H1 (cell line): ENCODE data around the gene ASCC3. TPM values are rescaled to one million over a fixed set of nuclear protein-coding genes. Genes with fewer than 3 reads are reported as not detected.

Experiments used
- CTCF ChIA-PET: fragments of 300-600 bp; sonication (Branson Sonifier 250); formaldehyde crosslinking; loops from one replicate; lab custom pipeline; 2021; ENCODE audit not compliant: partially characterized antibody; lab: Charles Lee
- POLR2A ChIA-PET: fragments of 300-600 bp; sonication (Branson Sonifier 250); formaldehyde crosslinking; loops from one replicate; lab custom pipeline; 2021; ENCODE audit warnings: inconsistent platforms; ENCODE audit not compliant: partially characterized antibody; lab: Charles Lee
- DNase-seq, 2 experiments: peaks; one replicate each; pipeline versions ENCODE4 v3.0.0 to v3.0.0-alpha.2; 2010 to 2022; ENCODE audit warnings: low spot score in 2 of 2, low read depth in 1 of 2, mixed read lengths in 1 of 2
- FAIRE-seq: peaks from 2 replicates; lab custom pipeline; 2011; peaks lifted over from hg19 to GRCh38; lab: Jason Lieb, UNC
- H2AFZ ChIP-seq: 2 replicates; pipeline ENCODE4 v1.8.1; 2012; ENCODE audit warnings: low read length, inconsistent platforms
- H2AK5ac ChIP-seq: 2 replicates; pipeline ENCODE4 v1.6.1; 2013; ENCODE audit warnings: low read depth, low read length
- H2BK120ac ChIP-seq: replicated peaks from 2 replicates; pipeline ENCODE3; 2013; ENCODE audit warnings: low read depth, low read length, inconsistent platforms
- H2BK12ac ChIP-seq: 2 replicates; pipeline ENCODE4 v1.6.1; 2013; ENCODE audit warnings: low read depth, low read length
- H2BK15ac ChIP-seq: 2 replicates; pipeline ENCODE4 v1.6.1; 2013; ENCODE audit warnings: low read length
- H2BK20ac ChIP-seq: 2 replicates; pipeline ENCODE4 v1.6.1; 2013; ENCODE audit warnings: low read length
- H2BK5ac ChIP-seq: 2 replicates; pipeline ENCODE4 v1.6.1; 2013; ENCODE audit warnings: low read depth, low read length
- H3K14ac ChIP-seq: 2 replicates; pipeline ENCODE4 v1.6.1; 2013; ENCODE audit warnings: inconsistent platforms; ENCODE audit not compliant: insufficient read length
- H3K18ac ChIP-seq: 2 replicates; pipeline ENCODE4 v1.6.1; 2013; ENCODE audit warnings: low read length; ENCODE audit errors: extremely low read depth
- H3K23ac ChIP-seq: 2 replicates; pipeline ENCODE4 v1.6.1; 2013; ENCODE audit warnings: inconsistent platforms; ENCODE audit not compliant: insufficient read length
- H3K23me2 ChIP-seq: 2 replicates; pipeline ENCODE4 v1.6.1; 2013; ENCODE audit warnings: low read depth, low read length
- H3K27ac ChIP-seq: 2 replicates; pipeline ENCODE4 v1.6.1; 2011; ENCODE audit warnings: low read depth, low read length, inconsistent platforms
- H3K27me3 ChIP-seq, 4 experiments: replicated peaks in 1 of 4; 1 replicate in 1 of 4; 2 replicates in 3 of 4; pipeline versions ENCODE4 v1.6.1 to v1.8.1; 2011 to 2013; ENCODE audit warnings: low read length in 3 of 4, mild to moderate bottlenecking in 3 of 4, inconsistent platforms in 2 of 4, mixed read lengths in 2 of 4, moderate library complexity in 1 of 4; ENCODE audit not compliant: control insufficient read depth in 3 of 4, insufficient read depth in 3 of 4; ENCODE audit errors: extremely low read depth in 1 of 4
- H3K36me3 ChIP-seq, 4 experiments: 2 replicates each; pipeline versions ENCODE4 v1.6.1 to v1.8.1; 2011 to 2013; ENCODE audit warnings: mild to moderate bottlenecking in 4 of 4, low read length in 3 of 4, moderate library complexity in 2 of 4, control low read depth in 1 of 4, inconsistent platforms in 1 of 4; ENCODE audit not compliant: insufficient read depth in 4 of 4, control insufficient read depth in 2 of 4
- H3K4ac ChIP-seq: replicated peaks from 2 replicates; pipeline ENCODE3; 2013; ENCODE audit warnings: low read length, low read depth, mixed read lengths, inconsistent platforms; ENCODE audit not compliant: insufficient read length
- H3K4me1 ChIP-seq, 4 experiments: replicated peaks in 1 of 4; 1 replicate in 1 of 4; 2 replicates in 3 of 4; pipeline versions ENCODE4 v1.6.1 to v1.8.1; 2011 to 2013; ENCODE audit warnings: low read length in 3 of 4, inconsistent platforms in 2 of 4, mixed read lengths in 1 of 4; ENCODE audit not compliant: insufficient read depth in 4 of 4, control insufficient read depth in 3 of 4
- H3K4me2 ChIP-seq, 2 experiments: 2 replicates each; pipeline versions ENCODE4 v1.6.1 to v1.8.1; 2011 to 2013; ENCODE audit warnings: low read depth in 2 of 2, low read length in 2 of 2, control low read depth in 1 of 2, inconsistent platforms in 1 of 2, mild to moderate bottlenecking in 1 of 2; ENCODE audit not compliant: insufficient read depth in 1 of 2
- H3K4me3 ChIP-seq, 4 experiments: fragments of 200-600, 300-600 bp in 1 of 4; sonication (generic), shearing (Covaris generic), sonication (Bioruptor Twin) in 1 of 4; 2 replicates each; pipeline versions ENCODE4 v1.5.1 to v1.8.1; 2011 to 2016; ENCODE audit warnings: low read length in 4 of 4, low read depth in 3 of 4, control low read depth in 2 of 4, inconsistent platforms in 2 of 4, mild to moderate bottlenecking in 2 of 4, mixed read lengths in 1 of 4, moderate library complexity in 1 of 4; ENCODE audit not compliant: insufficient read depth in 2 of 4; ENCODE audit errors: extremely low read depth in 1 of 4
- H3K56ac ChIP-seq: replicated peaks from 2 replicates; pipeline ENCODE3; 2013; ENCODE audit warnings: low read depth, mild to moderate bottlenecking, mixed read lengths, low read length, inconsistent platforms; ENCODE audit not compliant: insufficient read length
- H3K79me1 ChIP-seq: 2 replicates; pipeline ENCODE4 v1.6.1; 2013; ENCODE audit warnings: low read depth, low read length, control low read depth
- H3K79me2 ChIP-seq, 2 experiments: 2 replicates each; pipeline versions ENCODE4 v1.6.1 to v1.8.1; 2012 to 2013; ENCODE audit warnings: low read length in 2 of 2, mild to moderate bottlenecking in 2 of 2, inconsistent platforms in 1 of 2; ENCODE audit not compliant: insufficient read depth in 2 of 2, control insufficient read depth in 1 of 2
- H3K9ac ChIP-seq, 4 experiments: replicated peaks in 1 of 4; 1 replicate in 1 of 4; 2 replicates in 3 of 4; pipeline versions ENCODE4 v1.6.1 to v1.8.1; 2011 to 2013; ENCODE audit warnings: low read depth in 3 of 4, low read length in 3 of 4, control low read depth in 2 of 4, mild to moderate bottlenecking in 2 of 4, moderate library complexity in 2 of 4, inconsistent platforms in 1 of 4; ENCODE audit errors: extremely low read depth in 1 of 4
- H3K9me3 ChIP-seq, 2 experiments: 2 replicates each; pipeline versions ENCODE4 v1.6.1 to v1.8.1; 2012 to 2013; ENCODE audit warnings: mild to moderate bottlenecking in 2 of 2, moderate library complexity in 2 of 2, control low read depth in 1 of 2, inconsistent platforms in 1 of 2, low read depth in 1 of 2, low read length in 1 of 2, mixed read lengths in 1 of 2; ENCODE audit not compliant: insufficient read depth in 2 of 2
- H4K20me1 ChIP-seq, 2 experiments: replicated peaks in 1 of 2; 2 replicates each; pipeline versions ENCODE3 to v1.8.1; 2011 to 2013; ENCODE audit warnings: inconsistent platforms in 2 of 2, low read length in 2 of 2, mild to moderate bottlenecking in 1 of 2; ENCODE audit not compliant: insufficient read depth in 2 of 2, control insufficient read depth in 1 of 2
- H4K5ac ChIP-seq: 2 replicates; pipeline ENCODE4 v1.6.1; 2013; ENCODE audit warnings: low read length, low read depth, mixed read lengths, inconsistent platforms; ENCODE audit not compliant: insufficient read length
- H4K8ac ChIP-seq: 2 replicates; pipeline ENCODE4 v1.8.0; 2013; ENCODE audit warnings: mild to moderate bottlenecking, moderate library complexity, low read length, inconsistent platforms; ENCODE audit not compliant: insufficient read depth; ENCODE audit errors: extremely low read depth
- H4K91ac ChIP-seq: replicated peaks from 2 replicates; pipeline ENCODE3; 2013; ENCODE audit warnings: low read length, mixed read lengths, inconsistent platforms; ENCODE audit not compliant: insufficient read length
- ASH2L ChIP-seq: fragments of 200-600, 300-600 bp; sonication (generic); IDR thresholded peaks from one replicate; pipeline ENCODE4 v1.7.1; 2017; ENCODE audit warnings: low read length
- EGR1 ChIP-seq: IDR thresholded peaks from 2 replicates; pipeline ENCODE4 v1.6.1; 2011; ENCODE audit warnings: low read depth, low read length, borderline replicate concordance
- FOSL1 ChIP-seq: IDR thresholded peaks from 2 replicates; pipeline ENCODE4 v1.6.1; 2011; ENCODE audit warnings: mild to moderate bottlenecking, low read depth, low read length, moderate library complexity; ENCODE audit not compliant: insufficient read depth
- GTF2F1 ChIP-seq: IDR thresholded peaks from 2 replicates; pipeline ENCODE4 v1.6.1; 2012; ENCODE audit warnings: low read depth, low read length, improper control_type of control experiment, borderline replicate concordance
- KDM1A ChIP-seq: fragments of 200-600, 300-600 bp; sonication (generic); IDR thresholded peaks from 2 replicates; pipeline ENCODE4 v1.7.1; 2016; ENCODE audit warnings: mild to moderate bottlenecking, low read length, borderline replicate concordance
- KDM5A ChIP-seq: fragments of 200-600 bp; IDR thresholded peaks from 2 replicates; pipeline ENCODE4 v1.7.1; 2012; ENCODE audit warnings: mild to moderate bottlenecking, low read length, inconsistent platforms, mixed read lengths
- MAFK ChIP-seq: IDR thresholded peaks from 2 replicates; pipeline ENCODE4 v1.6.1; 2012; ENCODE audit warnings: low read depth, mild to moderate bottlenecking, improper control_type of control experiment, low read length
- POLR2A ChIP-seq, 2 experiments: IDR thresholded peaks; 1 replicate in 1 of 2; 2 replicates in 1 of 2; pipeline ENCODE4 v1.6.1; 2011; ENCODE audit warnings: low read depth in 2 of 2, low read length in 2 of 2, mild to moderate bottlenecking in 2 of 2; ENCODE audit errors: control extremely low read depth in 1 of 2
- WGBS, 2 experiments: shearing (Covaris generic) in 1 of 2; methylation state at CpG; one replicate each; pipeline versions ENCODE4 v1.1.6 to v1.1.7; 2013 to 2015; ENCODE audit warnings: low lambda C conversion rate in 2 of 2, mixed read lengths in 2 of 2, inconsistent platforms in 1 of 2, low coverage in 1 of 2, missing lambda C conversion rate in 1 of 2; ENCODE audit not compliant: insufficient replicate concordance in 2 of 2, insufficient coverage in 1 of 2, insufficient read length in 1 of 2; ENCODE audit errors: extremely low coverage in 1 of 2, missing lambda C conversion rate in 1 of 2; 5-methylcytosine and 5-hydroxymethylcytosine counted together
- polyA plus RNA-seq, 7 experiments: library from polyadenylated mRNA; depleted of rRNA in 3 of 7; stranded (reverse) in 5 of 7; unstranded in 2 of 7; fragments of >200 nt in 5 of 7; fragments of 200-250 nt in 2 of 7; gene quantifications; 1 replicate in 5 of 7; 2 replicates in 1 of 7; 4 replicates in 1 of 7; pipeline versions ENCODE4 v1.2.1 to v1.2.3, GENCODE V29; 2011 to 2013; ENCODE audit warnings: missing spikeins in 2 of 7, mixed read lengths in 2 of 7
- total RNA-seq: library from RNA; stranded (reverse); fragmentation: NEBNext Ultra II Directional; extraction: Animal tissue kit (Norgen Biotek cat#: 25700); gene quantifications from 2 replicates; pipeline ENCODE4 v1.2.1, GENCODE V29; 2021

Gene ASCC3
- total and polyA plus RNA-seq, 2 of the 8 experiments (the other 6 are each of a cell fraction or from before 2014, with no cell fraction given), result 37.5 to 77.8 TPM

DNA sequence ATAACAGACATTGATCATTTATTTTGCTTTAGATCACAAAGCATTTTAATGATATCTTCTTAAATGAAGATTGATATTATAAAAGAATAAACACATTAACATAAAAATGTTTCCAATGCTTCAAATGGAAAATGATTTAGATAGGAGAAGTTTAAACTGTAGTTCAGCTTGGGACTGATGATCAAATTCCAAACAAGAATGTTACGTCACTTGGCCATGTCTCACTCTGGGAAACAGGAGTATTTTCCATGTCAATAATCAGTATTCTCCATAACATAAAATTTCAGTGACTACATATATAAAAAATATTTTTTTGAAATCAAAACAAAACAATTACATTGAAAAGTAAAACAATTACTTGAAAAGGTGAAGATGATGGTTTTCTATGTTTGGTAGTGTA is 363.5 kb downstream of the ASCC3 start:
- no peaks in the 10 kb centered on the region; a peak in 2 of 7 replicates for H3K4me1 ChIP-seq
- no peaks in the 10 kb centered on the region for H3K79me2 ChIP-seq
- no peak overlapping the region for H2BK12ac ChIP-seq
- no peak overlapping the region for H3K4me3 ChIP-seq
- H2BK20ac ChIP-seq, result no peak overlapping the region
- no peaks in the 10 kb centered on the region for H4K20me1 ChIP-seq
- H3K27ac ChIP-seq, result no peak overlapping the region
- H3K56ac ChIP-seq, result no peak overlapping the region
- H3K4ac ChIP-seq, result no peak overlapping the region
- FAIRE-seq, result no peak
- H4K91ac ChIP-seq, result no peak overlapping the region
- no peak overlapping the region for H2AK5ac ChIP-seq
- peaks cover 0 to under 1% (median under 1%) of the 10 kb centered on the region in 4 experiments; a peak in 2 of 8 replicates for H3K36me3 ChIP-seq
- no peak overlapping the region for H3K14ac ChIP-seq
- POLR2A ChIA-PET, result no interaction called here
- no peaks in the 10 kb centered on the region for H3K27me3 ChIP-seq
- no peak overlapping the region for H3K9ac ChIP-seq
- TF ChIP-seq KDM5A, result no peak
- TF ChIP-seq POLR2A (IDR thresholded peaks at IDR 0.05; ENCODE audit: control extremely low read depth in 1 of 2, low read depth in 2 of 2, low read length in 2 of 2), result no peak
- no peak for TF ChIP-seq GTF2F1
- no peak for TF ChIP-seq FOSL1
- TF ChIP-seq ASH2L, result no peak
- no peak for TF ChIP-seq KDM1A
- no peak for TF ChIP-seq MAFK
- no peak for TF ChIP-seq EGR1
- TF ChIP-seq, all 59 proteins: peak for 0
- Histone ChIP-seq H3K79me1 (no peaks in the 10 kb centered on the region), H3K4me2 (no peak overlapping the region), H3K9me3 (no peaks in the 10 kb centered on the region), H4K8ac (no peak overlapping the region), H2AFZ (no peak overlapping the region), H4K5ac (no peak overlapping the region), H3K23me2 (no peaks in the 10 kb centered on the region), H3K23ac (no peak overlapping the region), H3K18ac (no peak overlapping the region), H2BK5ac (no peak overlapping the region), H2BK15ac (no peak overlapping the region), H2BK120ac (no peak overlapping the region)
- WGBS, 2 experiments, result 88% methylated on average over 1 of the region's 1 CpG; no CpG with 5 or more reads in 1 of the 2 experiments
- CTCF ChIA-PET, result interaction anchor here (1.2 kb wide), 1 partner anchor 650 kb away, joined by 3 read pairs; no protein-coding TSS in a partner anchor
- DNase-seq, result no peak
